ENCODE data around the gene C2orf81. TPM values are rescaled to one million over a fixed set of nuclear protein-coding genes. Genes with fewer than 3 reads are reported as not detected.

Gene C2orf81
- total and polyA plus RNA-seq, 12 donors = 0.36 to 7.1 (median 1.8) TPM

- H3K27me3 ChIP-seq = no peaks in the 10 kb centered on the region
- TF ChIP-seq CTCF (IDR thresholded peaks at IDR 0.05) (no peak), POLR2A (IDR thresholded peaks at IDR 0.05) (no peak)
- no peak overlapping the region for H3K4me3 ChIP-seq
- 70 to 79% (median 74%) methylated on average over 2 of the region's 2 CpGs for WGBS, 4 donors
- H3K9me3 ChIP-seq (replicated peaks in 1 of 3) = no peaks in the 10 kb centered on the region
- no peaks in the 10 kb centered on the region for H3K36me3 ChIP-seq (replicated peaks in 1 of 2)
- DNase-seq = no peak
- intact Hi-C loops (cut with DNase I) = no loop called here
- no peak overlapping the region for H3K27ac ChIP-seq
- H3K4me1 ChIP-seq (replicated peaks in 1 of 2) = no peaks in the 10 kb centered on the region
Measured at GRCh38 chr2:74401891-74402290, 19.5 kb downstream of the C2orf81 start.

GRCh38 chr2:74399785-74400184 is 21.6 kb downstream of the C2orf81 start:
- TF ChIP-seq CTCF (IDR thresholded peaks at IDR 0.05) (peak; percentile 31 to 59 (median 51)), POLR2A (IDR thresholded peaks at IDR 0.05) (no peak)
- intact Hi-C loops (cut with DNase I) = loop anchor here (10.0 kb wide), 2 partner anchors 65 to 145 kb away; no protein-coding TSS in a partner anchor

GRCh38 chr2:74396149-74396548 is 25.3 kb downstream of the C2orf81 start:
- Histone ChIP-seq H3K36me3 (replicated peaks in 1 of 2) (no peaks in the 10 kb centered on the region), H3K27ac (no peak overlapping the region), H3K4me3 (no peak overlapping the region), H3K4me1 (replicated peaks in 1 of 2) (peaks cover 0 to 5% of the 10 kb centered on the region in 2 donors), H3K9me3 (replicated peaks in 1 of 3) (no peaks in the 10 kb centered on the region), H3K27me3 (no peaks in the 10 kb centered on the region)
- TF ChIP-seq CTCF (IDR thresholded peaks at IDR 0.05) (no peak), POLR2A (IDR thresholded peaks at IDR 0.05) (no peak)
- no peak for DNase-seq
- intact Hi-C loops (cut with DNase I) = loop anchor here (10.0 kb wide), 2 partner anchors 61 to 141 kb away; no protein-coding TSS in a partner anchor
- WGBS, 4 donors = 90 to 93% (median 92%) methylated on average over 2 of the region's 2 CpGs

More at GRCh38 chr2:74399785-74400184, 21.6 kb downstream of the C2orf81 start:
- peak in 3 of 7 donors; percentile 26 to 57 (median 31) for DNase-seq
- no peaks in the 10 kb centered on the region for H3K9me3 ChIP-seq (replicated peaks in 1 of 3)
- no peaks in the 10 kb centered on the region for H3K27me3 ChIP-seq
- H3K4me3 ChIP-seq = no peak overlapping the region
- no peaks in the 10 kb centered on the region for H3K4me1 ChIP-seq (replicated peaks in 1 of 2)
- H3K27ac ChIP-seq = no peak overlapping the region
- no peaks in the 10 kb centered on the region for H3K36me3 ChIP-seq (replicated peaks in 1 of 2)

- Histone ChIP-seq H3K9me3 (replicated peaks in 1 of 3) (no peaks in the 10 kb centered on the region), H3K4me3 (no peak overlapping the region), H3K27me3 (no peaks in the 10 kb centered on the region), H3K27ac (no peak overlapping the region), H3K4me1 (replicated peaks in 1 of 2) (peaks cover 11 to 27% of the 10 kb centered on the region in 2 donors), H3K36me3 (replicated peaks in 1 of 2) (no peaks in the 10 kb centered on the region)
- TF ChIP-seq CTCF (IDR thresholded peaks at IDR 0.05) (no peak), POLR2A (IDR thresholded peaks at IDR 0.05) (no peak)
- WGBS, 4 donors = 65 to 84% (median 73%) methylated on average over 1 of the region's 1 CpG
- intact Hi-C loops (cut with DNase I) = loop anchor here (10.0 kb wide), 2 partner anchors 59 to 139 kb away; no protein-coding TSS in a partner anchor
- no peak for DNase-seq
Measured at GRCh38 chr2:74393525-74393924, 27.9 kb downstream of the C2orf81 start.

Data from adrenal gland (tissue), 12 donors.